Mesenteric fat pad (tissue), 1 donor: ENCODE results near the gene ACTR8. TPM values are rescaled to one million over a fixed set of nuclear protein-coding genes. Genes with fewer than 3 reads are reported as not detected.

Experiments used
- DNase-seq: peaks from one replicate; pipeline ENCODE4 v3.0.0-alpha.2; 2020; ENCODE audit warnings: low spot score
- total RNA-seq: library from RNA; stranded (reverse); fragmentation: NEBNext Ultra II Directional; extraction: Animal tissue kit (Norgen Biotek cat#: 25700); gene quantifications from one replicate; pipeline ENCODE4 v1.2.1, GENCODE V29; 2021
- donor health status: DM: yes; HTN: yes; CAD: no.

ACTR8 gene
- total RNA-seq, 1 donor from 2014 or later: 19.5 TPM

GRCh38 chr3:53817809-53818208, 64.1 kb downstream of the ACTR8 start:
- no peak for DNase-seq

GRCh38 chr3:53817211-53817610, 64.7 kb downstream of the ACTR8 start:
- DNase-seq: no peak

Other genes with a start within 250 kb of the ACTR8 start
- gene CHDH, start 35.7 kb downstream of the ACTR8 start, total RNA-seq: 1.4 TPM
- not detected for gene IL17RB, start 35.6 kb downstream of the ACTR8 start, total RNA-seq
- gene SELENOK, start 9.7 kb upstream of the ACTR8 start, total RNA-seq: 40.5 TPM
- 0.48 TPM for gene CACNA2D3, start 240.4 kb upstream of the ACTR8 start, total RNA-seq